H1 (cell line): ENCODE results near the gene CSF2RB. TPM values are rescaled to one million over a fixed set of nuclear protein-coding genes. Genes with fewer than 3 reads are reported as not detected.

Source experiments
- CTCF ChIA-PET: fragments of 300-600 bp; sonication (Branson Sonifier 250); formaldehyde crosslinking; loops from one replicate; lab custom pipeline; 2021; ENCODE audit not compliant: partially characterized antibody; lab: Charles Lee
- POLR2A ChIA-PET: fragments of 300-600 bp; sonication (Branson Sonifier 250); formaldehyde crosslinking; loops from one replicate; lab custom pipeline; 2021; ENCODE audit warnings: inconsistent platforms; ENCODE audit not compliant: partially characterized antibody; lab: Charles Lee
- DNase-seq, 2 experiments: peaks; one replicate each; pipeline versions ENCODE4 v3.0.0 to v3.0.0-alpha.2; 2010 to 2022; ENCODE audit warnings: low spot score in 2 of 2, low read depth in 1 of 2, mixed read lengths in 1 of 2
- FAIRE-seq: peaks from 2 replicates; lab custom pipeline; 2011; peaks lifted over from hg19 to GRCh38; lab: Jason Lieb, UNC
- H2AFZ ChIP-seq: 2 replicates; pipeline ENCODE4 v1.8.1; 2012; ENCODE audit warnings: low read length, inconsistent platforms
- H2AK5ac ChIP-seq: 2 replicates; pipeline ENCODE4 v1.6.1; 2013; ENCODE audit warnings: low read depth, low read length
- H2BK120ac ChIP-seq: replicated peaks from 2 replicates; pipeline ENCODE3; 2013; ENCODE audit warnings: low read depth, low read length, inconsistent platforms
- H2BK12ac ChIP-seq: 2 replicates; pipeline ENCODE4 v1.6.1; 2013; ENCODE audit warnings: low read depth, low read length
- H2BK15ac ChIP-seq: 2 replicates; pipeline ENCODE4 v1.6.1; 2013; ENCODE audit warnings: low read length
- H2BK20ac ChIP-seq: 2 replicates; pipeline ENCODE4 v1.6.1; 2013; ENCODE audit warnings: low read length
- H2BK5ac ChIP-seq: 2 replicates; pipeline ENCODE4 v1.6.1; 2013; ENCODE audit warnings: low read depth, low read length
- H3K14ac ChIP-seq: 2 replicates; pipeline ENCODE4 v1.6.1; 2013; ENCODE audit warnings: inconsistent platforms; ENCODE audit not compliant: insufficient read length
- H3K18ac ChIP-seq: 2 replicates; pipeline ENCODE4 v1.6.1; 2013; ENCODE audit warnings: low read length; ENCODE audit errors: extremely low read depth
- H3K23ac ChIP-seq: 2 replicates; pipeline ENCODE4 v1.6.1; 2013; ENCODE audit warnings: inconsistent platforms; ENCODE audit not compliant: insufficient read length
- H3K23me2 ChIP-seq: 2 replicates; pipeline ENCODE4 v1.6.1; 2013; ENCODE audit warnings: low read depth, low read length
- H3K27ac ChIP-seq: 2 replicates; pipeline ENCODE4 v1.6.1; 2011; ENCODE audit warnings: low read depth, low read length, inconsistent platforms
- H3K27me3 ChIP-seq, 4 experiments: replicated peaks in 1 of 4; 1 replicate in 1 of 4; 2 replicates in 3 of 4; pipeline versions ENCODE4 v1.6.1 to v1.8.1; 2011 to 2013; ENCODE audit warnings: low read length in 3 of 4, mild to moderate bottlenecking in 3 of 4, inconsistent platforms in 2 of 4, mixed read lengths in 2 of 4, moderate library complexity in 1 of 4; ENCODE audit not compliant: control insufficient read depth in 3 of 4, insufficient read depth in 3 of 4; ENCODE audit errors: extremely low read depth in 1 of 4
- H3K36me3 ChIP-seq, 4 experiments: 2 replicates each; pipeline versions ENCODE4 v1.6.1 to v1.8.1; 2011 to 2013; ENCODE audit warnings: mild to moderate bottlenecking in 4 of 4, low read length in 3 of 4, moderate library complexity in 2 of 4, control low read depth in 1 of 4, inconsistent platforms in 1 of 4; ENCODE audit not compliant: insufficient read depth in 4 of 4, control insufficient read depth in 2 of 4
- H3K4ac ChIP-seq: replicated peaks from 2 replicates; pipeline ENCODE3; 2013; ENCODE audit warnings: low read length, low read depth, mixed read lengths, inconsistent platforms; ENCODE audit not compliant: insufficient read length
- H3K4me1 ChIP-seq, 4 experiments: replicated peaks in 1 of 4; 1 replicate in 1 of 4; 2 replicates in 3 of 4; pipeline versions ENCODE4 v1.6.1 to v1.8.1; 2011 to 2013; ENCODE audit warnings: low read length in 3 of 4, inconsistent platforms in 2 of 4, mixed read lengths in 1 of 4; ENCODE audit not compliant: insufficient read depth in 4 of 4, control insufficient read depth in 3 of 4
- H3K4me2 ChIP-seq, 2 experiments: 2 replicates each; pipeline versions ENCODE4 v1.6.1 to v1.8.1; 2011 to 2013; ENCODE audit warnings: low read depth in 2 of 2, low read length in 2 of 2, control low read depth in 1 of 2, inconsistent platforms in 1 of 2, mild to moderate bottlenecking in 1 of 2; ENCODE audit not compliant: insufficient read depth in 1 of 2
- H3K4me3 ChIP-seq, 4 experiments: fragments of 200-600, 300-600 bp in 1 of 4; sonication (generic), shearing (Covaris generic), sonication (Bioruptor Twin) in 1 of 4; 2 replicates each; pipeline versions ENCODE4 v1.5.1 to v1.8.1; 2011 to 2016; ENCODE audit warnings: low read length in 4 of 4, low read depth in 3 of 4, control low read depth in 2 of 4, inconsistent platforms in 2 of 4, mild to moderate bottlenecking in 2 of 4, mixed read lengths in 1 of 4, moderate library complexity in 1 of 4; ENCODE audit not compliant: insufficient read depth in 2 of 4; ENCODE audit errors: extremely low read depth in 1 of 4
- H3K56ac ChIP-seq: replicated peaks from 2 replicates; pipeline ENCODE3; 2013; ENCODE audit warnings: low read depth, mild to moderate bottlenecking, mixed read lengths, low read length, inconsistent platforms; ENCODE audit not compliant: insufficient read length
- H3K79me1 ChIP-seq: 2 replicates; pipeline ENCODE4 v1.6.1; 2013; ENCODE audit warnings: low read depth, low read length, control low read depth
- H3K79me2 ChIP-seq, 2 experiments: 2 replicates each; pipeline versions ENCODE4 v1.6.1 to v1.8.1; 2012 to 2013; ENCODE audit warnings: low read length in 2 of 2, mild to moderate bottlenecking in 2 of 2, inconsistent platforms in 1 of 2; ENCODE audit not compliant: insufficient read depth in 2 of 2, control insufficient read depth in 1 of 2
- H3K9ac ChIP-seq, 4 experiments: replicated peaks in 1 of 4; 1 replicate in 1 of 4; 2 replicates in 3 of 4; pipeline versions ENCODE4 v1.6.1 to v1.8.1; 2011 to 2013; ENCODE audit warnings: low read depth in 3 of 4, low read length in 3 of 4, control low read depth in 2 of 4, mild to moderate bottlenecking in 2 of 4, moderate library complexity in 2 of 4, inconsistent platforms in 1 of 4; ENCODE audit errors: extremely low read depth in 1 of 4
- H3K9me3 ChIP-seq, 2 experiments: 2 replicates each; pipeline versions ENCODE4 v1.6.1 to v1.8.1; 2012 to 2013; ENCODE audit warnings: mild to moderate bottlenecking in 2 of 2, moderate library complexity in 2 of 2, control low read depth in 1 of 2, inconsistent platforms in 1 of 2, low read depth in 1 of 2, low read length in 1 of 2, mixed read lengths in 1 of 2; ENCODE audit not compliant: insufficient read depth in 2 of 2
- H4K20me1 ChIP-seq, 2 experiments: replicated peaks in 1 of 2; 2 replicates each; pipeline versions ENCODE3 to v1.8.1; 2011 to 2013; ENCODE audit warnings: inconsistent platforms in 2 of 2, low read length in 2 of 2, mild to moderate bottlenecking in 1 of 2; ENCODE audit not compliant: insufficient read depth in 2 of 2, control insufficient read depth in 1 of 2
- H4K5ac ChIP-seq: 2 replicates; pipeline ENCODE4 v1.6.1; 2013; ENCODE audit warnings: low read length, low read depth, mixed read lengths, inconsistent platforms; ENCODE audit not compliant: insufficient read length
- H4K8ac ChIP-seq: 2 replicates; pipeline ENCODE4 v1.8.0; 2013; ENCODE audit warnings: mild to moderate bottlenecking, moderate library complexity, low read length, inconsistent platforms; ENCODE audit not compliant: insufficient read depth; ENCODE audit errors: extremely low read depth
- H4K91ac ChIP-seq: replicated peaks from 2 replicates; pipeline ENCODE3; 2013; ENCODE audit warnings: low read length, mixed read lengths, inconsistent platforms; ENCODE audit not compliant: insufficient read length
- CHD1 ChIP-seq: IDR thresholded peaks from 2 replicates; pipeline ENCODE4 v1.6.1; 2012; ENCODE audit warnings: low read depth, low read length, improper control_type of control experiment
- CHD2 ChIP-seq: IDR thresholded peaks from 2 replicates; pipeline ENCODE4 v1.6.1; 2012; ENCODE audit warnings: low read length, improper control_type of control experiment
- E2F6 ChIP-seq: IDR thresholded peaks from 2 replicates; pipeline ENCODE4 v1.6.1; 2012; ENCODE audit warnings: inconsistent platforms
- RBBP5 ChIP-seq: IDR thresholded peaks from 2 replicates; pipeline ENCODE4 v1.7.1; 2012; ENCODE audit warnings: low read depth, mild to moderate bottlenecking, inconsistent platforms, low read length, moderate library complexity, borderline replicate concordance
- SP4 ChIP-seq: IDR thresholded peaks from 2 replicates; pipeline ENCODE4 v1.6.1; 2012; ENCODE audit warnings: low read length, inconsistent platforms
- TAF7 ChIP-seq: optimal IDR thresholded peaks from 2 replicates; pipeline ENCODE3; 2011; ENCODE audit warnings: low read depth, mild to moderate bottlenecking, inconsistent platforms, low read length, moderate library complexity, borderline replicate concordance
- TEAD4 ChIP-seq: IDR thresholded peaks from 2 replicates; pipeline ENCODE4 v1.6.1; 2012; ENCODE audit warnings: low read depth, low read length, inconsistent platforms, mixed read lengths
- ZNF274 ChIP-seq: IDR thresholded peaks from 2 replicates; pipeline ENCODE4 v1.7.0; 2012; ENCODE audit warnings: low read length, borderline replicate concordance; ENCODE audit errors: extremely low read depth
- WGBS, 2 experiments: shearing (Covaris generic) in 1 of 2; methylation state at CpG; one replicate each; pipeline versions ENCODE4 v1.1.6 to v1.1.7; 2013 to 2015; ENCODE audit warnings: low lambda C conversion rate in 2 of 2, mixed read lengths in 2 of 2, inconsistent platforms in 1 of 2, low coverage in 1 of 2, missing lambda C conversion rate in 1 of 2; ENCODE audit not compliant: insufficient replicate concordance in 2 of 2, insufficient coverage in 1 of 2, insufficient read length in 1 of 2; ENCODE audit errors: extremely low coverage in 1 of 2, missing lambda C conversion rate in 1 of 2; 5-methylcytosine and 5-hydroxymethylcytosine counted together
- polyA plus RNA-seq, 7 experiments: library from polyadenylated mRNA; depleted of rRNA in 3 of 7; stranded (reverse) in 5 of 7; unstranded in 2 of 7; fragments of >200 nt in 5 of 7; fragments of 200-250 nt in 2 of 7; gene quantifications; 1 replicate in 5 of 7; 2 replicates in 1 of 7; 4 replicates in 1 of 7; pipeline versions ENCODE4 v1.2.1 to v1.2.3, GENCODE V29; 2011 to 2013; ENCODE audit warnings: missing spikeins in 2 of 7, mixed read lengths in 2 of 7
- total RNA-seq: library from RNA; stranded (reverse); fragmentation: NEBNext Ultra II Directional; extraction: Animal tissue kit (Norgen Biotek cat#: 25700); gene quantifications from 2 replicates; pipeline ENCODE4 v1.2.1, GENCODE V29; 2021
- TF ChIP-seq, protein P1 (sequence below): IDR thresholded peaks from 2 replicates; pipeline ENCODE4 v1.6.1; 2012; ENCODE audit warnings: low read length, inconsistent platforms
- TF ChIP-seq, protein P2 (sequence below): IDR thresholded peaks from 2 replicates; pipeline ENCODE4 v1.6.1; 2011; ENCODE audit warnings: low read depth, mild to moderate bottlenecking, low read length; ENCODE audit not compliant: insufficient read depth

The CSF2RB gene
- total and polyA plus RNA-seq, 2 of the 8 experiments (the other 6 are each of a cell fraction or from before 2014, with no cell fraction given): not detected

DNA sequence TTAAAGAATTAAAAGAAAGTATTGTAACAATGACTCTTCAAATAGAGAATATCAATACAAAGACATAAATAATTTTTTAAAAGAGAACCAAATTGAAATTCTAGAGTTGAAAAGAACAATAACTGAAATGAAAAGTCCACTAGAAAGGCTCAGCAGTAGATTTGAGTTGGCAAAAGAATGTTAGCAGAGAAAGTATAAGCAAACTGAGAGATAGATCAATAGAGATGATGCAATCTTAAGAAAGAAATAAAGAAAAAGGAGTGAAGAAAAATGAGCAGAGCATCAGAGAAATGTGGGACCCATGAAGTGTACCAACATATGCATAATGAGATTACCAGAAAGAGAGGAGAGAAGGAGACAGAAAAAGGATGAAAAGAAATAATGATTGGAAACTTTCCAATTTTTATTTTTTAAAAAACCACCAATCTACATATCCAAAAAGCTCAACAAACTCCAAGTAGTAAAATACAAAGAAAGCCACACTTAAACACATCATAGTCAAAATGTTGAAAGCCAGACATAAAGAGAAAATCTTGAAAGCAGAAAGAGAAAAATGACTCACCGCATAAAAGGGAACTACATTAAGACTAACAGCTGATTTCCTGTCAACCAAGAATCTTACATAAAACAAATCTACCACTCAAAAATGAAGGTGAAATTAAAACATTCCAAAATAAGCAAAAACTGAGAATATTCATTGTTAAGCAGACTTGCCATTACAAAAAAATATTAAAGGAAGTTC is 31.8 kb upstream of the CSF2RB start:
- Histone ChIP-seq H3K18ac (no peak overlapping the region), H3K9me3 (no peaks in the 10 kb centered on the region), H2BK20ac (no peak overlapping the region), H3K4me3 (no peak overlapping the region), H3K23me2 (no peaks in the 10 kb centered on the region), H4K91ac (no peak overlapping the region), H3K56ac (no peak overlapping the region), H2AK5ac (no peak overlapping the region), H3K4me1 (peaks cover 0 to 4% (median 0%) of the 10 kb centered on the region in 4 experiments; a peak in 3 of 7 replicates), H2BK120ac (no peak overlapping the region), H3K9ac (no peak overlapping the region), H3K27me3 (no peaks in the 10 kb centered on the region; a peak in 2 of 7 replicates), H2BK15ac (no peak overlapping the region), H3K36me3 (no peaks in the 10 kb centered on the region), H3K79me2 (no peaks in the 10 kb centered on the region), H2AFZ (no peak overlapping the region), H3K23ac (no peak overlapping the region), H2BK5ac (no peak overlapping the region), H3K4ac (no peak overlapping the region), H3K27ac (no peak overlapping the region), H4K20me1 (no peaks in the 10 kb centered on the region), H4K8ac (no peak overlapping the region), H3K4me2 (no peak overlapping the region), H2BK12ac (no peak overlapping the region), H3K14ac (no peak overlapping the region), H3K79me1 (no peaks in the 10 kb centered on the region), H4K5ac (no peak overlapping the region)
- 81% methylated on average over 1 of the region's 1 CpG; no CpG with 5 or more reads in 1 of the 2 experiments for WGBS, 2 experiments
- ChIA-PET CTCF (interaction anchor here (0.8 kb wide), 1 partner anchor 25 kb away, joined by 4 read pairs; no protein-coding TSS in a partner anchor), POLR2A (interaction anchor here (0.7 kb wide), 1 partner anchor 22 kb away, joined by 3 read pairs; no protein-coding TSS in a partner anchor)
- FAIRE-seq (no peak), DNase-seq (no peak)
- TF ChIP-seq E2F6: no peak
- TF ChIP-seq, protein P1, sequence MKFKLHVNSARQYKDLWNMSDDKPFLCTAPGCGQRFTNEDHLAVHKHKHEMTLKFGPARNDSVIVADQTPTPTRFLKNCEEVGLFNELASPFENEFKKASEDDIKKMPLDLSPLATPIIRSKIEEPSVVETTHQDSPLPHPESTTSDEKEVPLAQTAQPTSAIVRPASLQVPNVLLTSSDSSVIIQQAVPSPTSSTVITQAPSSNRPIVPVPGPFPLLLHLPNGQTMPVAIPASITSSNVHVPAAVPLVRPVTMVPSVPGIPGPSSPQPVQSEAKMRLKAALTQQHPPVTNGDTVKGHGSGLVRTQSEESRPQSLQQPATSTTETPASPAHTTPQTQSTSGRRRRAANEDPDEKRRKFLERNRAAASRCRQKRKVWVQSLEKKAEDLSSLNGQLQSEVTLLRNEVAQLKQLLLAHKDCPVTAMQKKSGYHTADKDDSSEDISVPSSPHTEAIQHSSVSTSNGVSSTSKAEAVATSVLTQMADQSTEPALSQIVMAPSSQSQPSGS: no peak
- no peak for TF ChIP-seq SP4
- no peak for TF ChIP-seq TAF7
- no peak for TF ChIP-seq TEAD4
- TF ChIP-seq CHD1: no peak
- TF ChIP-seq ZNF274: no peak
- TF ChIP-seq CHD2: no peak
- TF ChIP-seq RBBP5: no peak
- TF ChIP-seq, protein P2, sequence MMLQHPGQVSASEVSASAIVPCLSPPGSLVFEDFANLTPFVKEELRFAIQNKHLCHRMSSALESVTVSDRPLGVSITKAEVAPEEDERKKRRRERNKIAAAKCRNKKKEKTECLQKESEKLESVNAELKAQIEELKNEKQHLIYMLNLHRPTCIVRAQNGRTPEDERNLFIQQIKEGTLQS: no peak
